ENCODE measurements around the gene RASA4.
"Not testable (repeated sequence)": the region's sequence is repeated elsewhere in the genome, so short reads cannot be mapped to it uniquely, and the experiment has no call there.

The RASA4 gene

DNA sequence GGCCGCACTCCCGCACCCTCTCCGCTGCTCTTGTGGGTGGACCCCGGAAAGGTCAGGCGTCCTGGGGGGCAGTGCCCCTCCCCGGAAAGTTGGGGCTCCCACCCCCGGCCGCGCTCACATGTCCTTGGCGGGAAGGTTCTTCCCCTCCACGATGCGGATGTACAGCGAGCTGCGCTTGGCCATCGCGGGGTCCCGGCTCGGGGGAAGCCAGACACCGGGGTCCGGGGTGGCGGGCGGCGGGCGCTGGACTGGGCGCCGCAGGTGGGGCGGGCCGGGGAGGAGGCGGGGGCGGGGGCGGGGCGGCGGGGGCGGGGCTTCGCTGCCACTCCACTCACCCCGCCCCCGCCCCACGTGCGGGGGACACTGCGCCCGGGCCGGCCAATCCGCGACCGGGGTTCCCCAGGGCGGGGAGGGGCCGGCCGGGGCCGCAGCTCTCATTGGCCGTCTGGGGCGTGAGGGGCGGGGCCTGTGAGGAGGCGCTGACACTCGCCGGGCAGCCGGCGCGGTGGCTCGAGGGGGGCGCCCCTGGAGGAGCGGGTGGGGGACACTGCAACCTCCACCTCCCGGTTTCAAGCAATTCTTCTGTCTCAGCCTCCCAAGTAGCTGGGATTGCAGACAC, at the start of gene RASA4:
Gene RASA4 (minus strand): TSS at position 250 of the 619 bp plus-strand sequence. CDS start 67 bp downstream, at position 183.
- DNase-seq (ENCODE audit: low read depth) = not testable (repeated sequence)

DNA sequence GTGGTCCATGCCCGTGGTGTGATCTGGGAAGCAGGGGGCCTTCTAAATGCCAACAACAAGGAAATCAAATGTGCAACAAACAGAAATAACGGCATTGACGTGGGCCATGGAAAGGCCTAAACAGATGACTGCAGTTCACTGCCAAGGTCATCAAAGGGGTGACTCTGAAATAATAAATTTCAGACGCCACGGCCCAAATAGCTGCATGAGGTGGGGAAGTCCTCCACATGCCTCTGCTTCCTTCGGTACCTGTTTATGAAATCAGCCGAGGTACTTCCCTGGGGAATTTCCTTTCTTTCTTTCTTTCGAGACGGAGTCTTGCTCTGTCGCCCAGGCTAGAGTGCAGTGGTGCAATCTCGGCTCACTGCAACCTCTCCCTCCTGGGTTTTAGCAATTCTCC, 48.2 kb upstream of the RASA4 start:
- DNase-seq (ENCODE audit: low read depth) = not testable (repeated sequence)

DNA sequence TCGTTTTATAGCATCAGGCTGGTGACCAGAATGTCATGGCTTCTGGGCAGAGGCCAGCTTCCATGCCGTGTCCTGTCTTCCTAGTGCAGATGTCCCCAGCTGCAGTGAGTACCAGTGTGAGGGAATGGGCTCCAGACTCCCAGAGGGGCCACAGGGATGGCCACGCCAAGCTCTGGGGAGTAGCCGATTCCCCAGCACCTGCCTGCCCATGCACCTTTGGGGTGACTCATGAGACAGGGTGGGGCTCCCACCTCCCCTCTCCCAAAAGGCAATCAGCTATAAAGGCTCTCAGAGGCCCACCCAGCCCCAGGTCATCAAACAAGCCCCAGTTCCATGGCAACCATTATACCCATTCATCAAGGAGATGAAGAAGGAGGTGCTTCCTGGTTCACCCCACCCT, 33.4 kb upstream of the RASA4 start, which contains the start of gene SPDYE2B:
Gene SPDYE2B (plus strand): TSS at position 396 of the 400 bp plus-strand sequence. CDS start 2,030 bp downstream, outside the sequence.
- not testable (repeated sequence) for DNase-seq (ENCODE audit: low read depth)

DNA sequence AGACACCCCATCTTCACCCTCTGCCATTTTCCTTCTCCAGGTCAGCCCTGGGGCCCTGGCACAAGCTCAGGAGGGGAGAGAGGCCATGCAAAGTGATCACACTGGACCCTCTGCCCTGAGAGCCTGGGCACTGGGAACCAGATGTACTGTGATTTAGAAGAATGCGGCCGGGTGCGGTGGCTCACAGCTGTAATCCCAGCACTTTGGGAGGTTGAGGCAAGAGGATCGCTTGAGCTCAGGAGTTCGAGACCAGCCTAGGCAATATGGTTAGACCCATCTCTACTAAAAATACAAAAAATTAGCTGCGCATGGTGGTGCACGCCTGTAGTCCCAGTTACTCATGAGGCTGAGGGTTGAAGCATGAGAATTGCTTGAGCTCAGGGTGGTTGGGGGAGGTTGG, 31.3 kb upstream of the RASA4 start:
- DNase-seq (ENCODE audit: low read depth) = not testable (repeated sequence)

DNA sequence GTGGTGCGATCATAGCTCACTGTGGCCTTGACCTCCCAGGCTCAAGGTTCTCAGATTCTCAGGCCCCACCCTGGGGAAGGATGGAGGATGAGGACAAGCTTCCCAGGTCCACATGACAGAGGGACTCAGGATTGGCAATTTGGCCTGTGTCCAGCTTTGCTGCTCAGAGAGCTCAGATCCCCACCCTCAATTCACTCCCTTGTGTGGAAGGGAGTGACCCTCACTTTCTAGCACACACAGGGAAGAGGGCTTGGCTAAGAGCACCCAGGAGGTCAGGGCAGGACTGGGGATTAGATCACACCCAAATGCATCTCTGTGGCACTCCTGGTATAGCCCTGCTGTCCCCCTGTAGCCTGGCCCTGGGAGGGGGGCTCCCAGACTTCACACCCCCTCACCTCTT, 26.8 kb upstream of the RASA4 start:
- not testable (repeated sequence) for DNase-seq (ENCODE audit: low read depth)

DNA sequence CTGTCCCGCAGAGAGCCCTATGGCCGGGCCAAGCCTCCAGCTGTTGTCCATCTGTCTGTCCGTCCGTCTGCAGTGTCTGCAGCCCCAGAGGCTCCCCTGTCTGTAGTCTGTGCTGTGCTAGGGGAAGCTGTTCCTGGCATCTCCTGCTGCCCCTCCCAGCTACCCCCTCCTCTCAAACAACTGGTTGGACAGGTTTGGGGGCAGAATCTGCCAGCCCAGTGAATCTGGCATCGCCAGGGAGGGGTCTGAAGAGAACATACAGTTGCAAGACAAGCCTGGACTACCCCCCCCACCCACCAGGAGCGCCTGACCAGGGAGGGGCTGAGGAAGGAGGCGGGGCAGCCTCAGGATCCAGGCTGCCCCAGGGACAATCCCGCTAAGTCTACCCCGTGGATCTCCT, 26.1 kb upstream of the RASA4 start, which contains the start of gene UPK3BL1:
Gene UPK3BL1 (minus strand): TSS at position 101 of the 400 bp plus-strand sequence. CDS start 50 bp downstream, at position 51.
- not testable (repeated sequence) for DNase-seq (ENCODE audit: low read depth)

DNA sequence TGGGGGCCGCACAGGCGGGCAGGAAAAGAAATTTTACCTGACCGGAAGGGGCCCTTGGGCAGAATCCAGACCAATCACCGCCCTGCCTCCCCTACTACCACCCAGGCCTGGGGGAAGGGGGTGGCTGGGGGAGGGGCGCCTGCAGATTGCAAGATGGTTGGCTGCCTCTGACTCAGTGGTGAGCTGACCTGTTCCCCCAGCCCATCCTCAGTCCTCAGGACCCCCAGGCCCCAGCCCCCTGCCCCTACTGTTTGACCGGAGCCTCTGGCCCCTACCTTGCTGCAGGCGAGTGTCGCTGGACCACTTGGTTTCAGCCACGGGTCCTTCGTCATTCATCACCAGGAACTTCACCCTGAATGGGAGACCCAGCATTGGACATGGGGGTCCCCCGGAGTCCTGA, 22.3 kb upstream of the RASA4 start:
- not testable (repeated sequence) for DNase-seq (ENCODE audit: low read depth)

DNA sequence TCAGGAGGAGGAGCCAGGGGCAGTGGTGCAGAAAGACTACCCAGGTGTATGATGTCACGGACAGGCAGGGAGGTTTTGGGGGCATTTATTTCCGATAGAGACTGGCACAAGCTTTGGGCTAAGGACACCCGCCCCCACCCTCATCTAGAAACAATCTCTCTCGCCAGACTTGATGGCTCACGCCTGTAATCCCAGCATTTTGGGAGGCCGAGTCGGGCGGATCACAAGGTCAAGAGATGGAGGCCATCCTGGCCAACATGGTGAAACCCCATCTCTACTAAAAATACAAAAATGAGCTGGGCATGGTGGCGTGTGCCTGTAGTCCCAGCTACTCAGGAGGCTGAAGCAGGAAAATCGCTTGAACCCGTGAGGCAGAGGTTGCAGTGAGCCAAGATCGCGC, 20.4 kb upstream of the RASA4 start:
- DNase-seq (ENCODE audit: low read depth) = not testable (repeated sequence)

DNA sequence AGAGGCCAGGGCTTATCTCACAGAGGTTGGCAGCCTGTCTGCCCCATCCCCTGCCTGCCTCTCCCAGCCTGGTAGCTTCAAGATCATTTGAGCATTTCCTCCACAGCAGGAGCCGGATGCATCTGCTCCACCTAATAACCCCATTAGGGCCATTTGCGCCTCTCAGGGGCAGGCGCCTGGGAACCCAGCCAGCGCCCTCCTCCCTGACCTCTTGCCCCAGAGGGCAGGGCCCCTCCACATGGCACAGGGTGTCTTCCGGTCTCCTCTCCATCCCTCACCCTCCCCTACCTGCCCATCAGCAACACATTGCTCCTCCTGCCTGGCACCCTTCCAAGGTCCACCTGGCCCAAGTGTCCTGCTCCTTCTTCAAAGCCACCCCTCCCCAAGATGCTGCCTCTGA, 18.8 kb upstream of the RASA4 start:
- DNase-seq (ENCODE audit: low read depth) = not testable (repeated sequence)

DNA sequence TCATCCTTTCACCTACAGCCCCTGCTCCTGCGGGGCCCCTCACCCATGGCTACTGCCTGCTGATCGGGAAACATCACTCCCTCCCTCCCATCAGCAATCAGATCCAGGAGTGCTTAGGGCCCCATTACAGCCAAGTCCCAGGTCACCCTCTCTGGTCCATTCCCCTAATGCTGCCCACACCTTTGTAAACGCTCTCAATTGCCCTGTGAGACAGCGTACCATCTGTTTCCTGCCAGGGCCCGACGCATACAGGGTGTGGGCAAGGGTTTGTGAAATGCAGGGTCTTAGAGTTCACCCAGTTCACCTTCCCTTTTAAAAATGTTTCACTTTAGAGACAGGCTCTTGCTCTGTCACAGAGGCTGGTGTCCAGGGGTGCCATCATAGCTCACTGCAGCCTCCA, 17.7 kb upstream of the RASA4 start:
- DNase-seq (ENCODE audit: low read depth) = not testable (repeated sequence)

DNA sequence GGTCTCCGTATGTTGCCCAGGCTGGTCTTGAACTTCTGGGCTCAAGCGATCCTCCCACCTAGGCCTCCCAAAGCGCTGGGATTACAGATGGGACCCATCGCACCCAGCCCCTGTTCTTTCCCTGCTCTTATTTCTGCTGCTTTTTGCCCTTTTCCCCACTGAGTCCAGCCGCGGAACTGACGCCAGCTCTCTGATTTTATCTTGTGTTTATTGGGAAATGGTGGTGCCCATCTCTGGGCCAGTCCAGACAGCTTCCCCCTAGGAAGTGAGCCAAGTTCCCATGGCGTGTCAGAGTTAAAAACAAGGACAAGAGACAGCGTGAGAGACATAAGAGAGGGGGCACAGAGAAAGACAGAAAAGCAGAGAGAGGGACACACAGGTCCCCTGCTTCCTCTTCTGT, 14.1 kb upstream of the RASA4 start:
- DNase-seq (ENCODE audit: low read depth) = not testable (repeated sequence)

DNA sequence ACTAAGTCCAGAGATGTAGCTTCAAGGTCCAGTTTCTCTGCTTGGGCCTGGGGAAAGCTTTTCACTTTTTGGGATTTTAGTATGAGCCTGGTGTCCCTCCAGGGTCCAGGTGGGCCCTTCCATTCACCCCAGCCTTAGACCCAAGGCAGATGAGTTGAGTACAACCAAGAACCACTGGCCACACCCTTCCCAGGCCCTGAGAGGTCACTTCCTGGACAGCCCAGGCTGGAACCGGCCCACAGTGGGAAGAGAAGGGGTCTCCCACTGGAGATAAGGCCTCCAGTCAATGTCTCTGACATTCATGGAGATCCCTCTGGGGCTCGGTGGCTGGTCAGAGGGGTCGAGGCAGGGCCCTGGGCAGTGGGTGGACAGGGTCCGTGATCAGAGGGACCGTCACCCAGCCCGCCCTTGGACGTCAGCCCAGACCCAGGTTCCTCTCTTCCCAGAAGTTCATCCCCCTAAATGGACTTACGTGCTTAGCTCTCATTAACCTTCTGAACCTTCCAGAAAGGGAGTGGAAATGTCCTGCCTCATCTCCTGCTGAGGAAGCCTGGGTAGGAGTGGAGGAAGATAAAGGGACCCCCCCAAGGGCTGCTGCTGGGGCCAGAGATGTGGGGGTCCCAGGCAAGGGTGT, 10.8 kb upstream of the RASA4 start:
- not testable (repeated sequence) for DNase-seq (ENCODE audit: low read depth)

DNA sequence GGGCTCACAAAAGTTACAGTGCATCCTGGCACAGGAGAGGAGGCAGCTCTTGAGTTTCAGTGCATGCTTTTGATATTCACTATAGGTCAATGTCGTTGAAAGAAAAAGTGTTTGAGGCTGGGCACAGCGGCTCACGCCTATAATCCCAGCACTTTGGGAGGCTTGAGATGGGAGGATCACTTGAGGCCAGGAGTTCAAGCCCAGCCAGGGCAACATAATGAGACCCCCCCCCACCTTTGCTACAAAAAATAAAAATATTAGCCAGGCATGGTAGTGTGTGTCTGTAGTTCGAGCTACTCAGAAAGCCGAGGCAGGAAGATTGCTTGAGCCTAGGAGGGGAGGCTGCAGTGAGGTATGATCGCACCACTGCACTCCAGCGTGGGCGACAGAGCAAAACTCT, 1.6 kb upstream of the RASA4 start:
- DNase-seq (ENCODE audit: low read depth) = not testable (repeated sequence)

DNA sequence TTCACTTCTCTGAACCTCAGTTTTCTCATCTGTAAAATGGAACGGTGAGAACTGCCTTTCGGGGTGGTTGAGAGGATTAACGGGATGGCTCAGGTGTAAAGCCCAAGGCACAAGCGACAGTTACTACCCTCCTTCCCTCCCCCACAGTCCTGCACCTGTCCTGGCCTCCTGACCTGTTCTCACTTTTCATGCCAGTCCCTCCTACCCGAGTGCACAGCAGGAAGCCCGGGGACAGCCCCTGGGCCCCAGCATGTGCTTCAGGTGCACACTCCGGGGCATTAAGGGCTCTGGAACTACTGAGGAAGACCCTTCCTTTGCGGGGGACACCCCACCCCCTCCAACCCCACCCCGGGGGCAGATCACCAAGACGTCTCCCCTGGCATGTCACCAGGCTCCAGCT, 626 bp downstream of the RASA4 start:
- DNase-seq (ENCODE audit: low read depth) = not testable (repeated sequence)

DNA sequence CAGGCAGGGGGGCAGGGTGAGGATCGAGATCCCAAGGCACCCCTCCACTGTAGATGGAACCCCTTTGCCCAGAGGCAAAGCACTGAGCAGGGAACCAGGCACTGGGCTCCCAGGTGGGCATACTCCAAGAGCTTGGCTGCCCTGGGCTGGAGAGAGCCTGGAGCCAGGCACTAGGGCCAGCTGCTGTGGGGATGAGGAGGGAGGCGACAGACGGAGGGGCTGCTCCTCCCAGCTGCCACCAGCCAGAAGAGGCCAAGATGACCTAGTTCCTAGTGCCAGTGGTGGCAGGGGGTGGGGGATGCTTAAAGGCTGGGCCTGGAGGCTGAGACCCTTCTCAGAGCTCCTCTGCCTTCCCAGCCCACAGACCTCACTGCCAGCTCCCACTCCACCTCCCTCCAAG, 1.7 kb downstream of the RASA4 start:
- DNase-seq (ENCODE audit: low read depth) = not testable (repeated sequence)

DNA sequence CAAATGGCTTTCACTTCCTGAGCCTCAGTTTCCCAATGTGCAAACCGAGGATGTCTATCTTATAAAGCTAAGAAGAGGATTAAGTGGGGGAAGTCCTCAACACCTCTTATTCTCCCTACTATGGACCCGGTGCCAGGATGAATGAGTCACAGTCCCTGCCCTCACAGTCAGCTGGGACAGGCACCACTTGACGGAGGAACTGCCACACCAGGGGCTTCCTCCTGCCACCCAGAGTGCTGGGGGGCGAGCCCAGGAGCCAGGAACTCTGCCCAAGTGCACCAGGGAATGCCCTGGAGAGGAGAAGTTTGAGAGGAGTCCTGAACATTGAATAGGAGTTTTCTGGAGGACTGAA, 2.2 kb downstream of the RASA4 start:
- DNase-seq (ENCODE audit: low read depth) = not testable (repeated sequence)

DNA sequence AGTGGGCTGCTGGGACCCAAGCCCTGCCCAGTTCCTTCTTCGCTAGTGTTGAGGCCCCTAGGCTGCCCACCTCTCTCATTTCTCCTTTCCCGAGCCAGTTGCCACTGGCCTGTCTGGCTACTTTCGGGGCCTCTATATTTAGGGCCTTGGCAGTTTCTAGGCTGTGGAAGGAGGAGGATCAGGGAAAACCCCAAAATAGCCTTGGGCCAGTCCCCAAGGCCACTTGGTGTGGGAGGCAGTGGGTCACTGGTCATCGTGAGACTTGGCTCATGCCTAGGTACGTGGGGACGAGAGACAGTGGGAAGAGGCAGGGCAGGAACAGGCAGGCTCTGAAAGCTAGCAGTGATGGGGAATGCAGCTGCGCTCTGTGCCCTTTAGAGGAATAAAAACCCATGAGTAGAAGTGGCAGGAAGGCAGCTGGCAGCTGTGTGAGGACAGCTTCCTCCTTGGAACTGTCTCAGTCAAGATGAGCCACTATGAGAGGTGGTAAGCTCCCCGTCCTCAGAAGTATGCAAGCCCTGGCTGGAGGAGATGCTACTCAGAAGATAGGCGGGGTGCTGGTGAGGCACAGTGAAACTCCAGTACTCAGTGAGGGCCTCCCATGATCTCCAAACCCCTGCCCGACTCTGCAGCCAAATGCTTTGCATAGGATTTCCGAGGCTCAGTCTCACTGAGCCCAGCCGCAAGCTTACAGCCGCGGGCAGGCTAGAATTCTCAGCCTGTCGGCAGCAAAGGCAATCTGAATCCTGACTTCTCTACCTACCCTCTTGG, 2.8 kb downstream of the RASA4 start:
- not testable (repeated sequence) for DNase-seq (ENCODE audit: low read depth)

DNA sequence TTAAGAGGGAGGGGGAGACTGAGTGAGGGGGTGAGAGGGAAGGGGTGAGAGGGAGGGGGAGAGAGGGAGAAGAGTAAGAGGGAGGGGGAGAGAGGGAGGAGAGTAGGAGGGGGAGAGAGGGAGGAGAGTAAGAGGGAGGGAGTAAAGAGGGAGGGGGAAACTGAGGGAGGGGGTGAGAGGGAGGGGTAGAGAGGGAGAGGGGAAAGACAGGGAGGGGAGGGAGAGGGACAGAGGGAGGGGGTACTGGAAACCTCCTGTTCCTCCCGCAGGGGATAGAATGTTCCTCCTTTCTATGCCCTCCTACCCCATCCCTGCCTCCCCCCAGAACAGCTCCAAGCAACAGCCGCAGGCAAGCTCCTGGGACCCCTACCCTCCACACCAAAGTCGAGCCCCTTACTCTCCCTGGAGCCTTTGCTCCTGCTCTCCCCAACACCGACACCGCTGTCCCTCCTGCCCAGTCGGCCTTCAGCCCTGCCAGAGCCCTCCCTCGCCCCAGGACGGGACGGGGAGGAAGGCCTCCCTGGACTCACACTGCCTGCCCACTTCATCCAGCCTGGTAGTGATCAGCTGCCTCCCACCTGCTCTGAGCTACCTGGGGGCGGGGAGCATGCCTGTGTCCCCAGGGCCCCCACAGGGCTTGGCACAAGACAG, 4.8 kb downstream of the RASA4 start:
- not testable (repeated sequence) for DNase-seq (ENCODE audit: low read depth)

DNA sequence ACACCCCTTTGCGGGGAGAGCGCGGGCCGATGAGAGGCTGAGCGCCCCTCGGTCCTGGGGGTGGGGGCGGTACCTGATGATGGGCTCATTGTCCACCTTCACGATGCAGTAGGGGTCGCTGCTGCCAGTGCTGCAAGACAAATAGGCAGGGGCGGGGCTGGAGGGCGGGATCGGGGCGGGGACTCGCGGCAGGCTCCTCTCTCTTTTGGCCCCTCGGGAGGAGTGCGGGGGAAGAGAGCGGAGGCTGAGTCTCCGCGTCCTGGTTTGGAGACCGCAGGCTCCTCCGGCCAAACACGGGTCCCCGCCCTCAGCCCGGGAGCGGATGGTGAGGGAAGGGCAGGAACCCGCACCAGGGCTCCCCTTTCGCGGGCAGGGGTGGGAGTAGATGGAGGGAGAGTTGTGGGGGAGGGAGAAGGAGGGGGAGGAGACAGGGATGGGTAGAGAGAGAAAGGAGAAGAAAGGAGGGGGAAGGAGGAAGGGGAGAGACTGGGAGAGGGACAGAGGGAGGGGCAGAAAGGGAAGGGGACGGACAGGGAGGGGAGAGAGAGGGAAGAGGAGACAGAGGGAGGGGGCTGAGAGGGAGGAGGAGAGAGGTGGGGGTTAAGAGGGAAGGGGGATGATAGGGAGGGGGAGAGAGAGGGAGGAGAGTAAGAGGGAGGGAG, 5.4 kb downstream of the RASA4 start:
- DNase-seq (ENCODE audit: low read depth) = not testable (repeated sequence)

DNA sequence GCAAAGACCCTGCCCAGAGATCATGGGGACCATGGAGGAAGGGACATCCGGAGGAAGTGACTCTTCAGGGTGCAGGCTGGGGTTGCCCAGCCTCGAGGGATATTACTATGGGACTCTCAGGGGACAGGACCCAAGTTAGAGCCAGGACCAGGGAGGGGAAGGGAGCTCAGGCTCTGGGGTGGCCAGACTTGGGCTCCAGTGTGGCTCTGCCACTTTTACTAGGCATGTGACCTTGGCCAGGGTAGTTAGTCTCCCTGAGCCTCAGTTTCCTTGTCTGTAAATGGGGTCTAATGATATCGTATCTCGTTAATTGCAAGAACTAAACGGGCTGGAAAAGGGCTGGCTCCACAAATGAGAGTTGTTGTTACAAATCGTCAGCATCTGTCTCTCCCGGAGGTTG, 6.1 kb downstream of the RASA4 start:
- DNase-seq (ENCODE audit: low read depth) = not testable (repeated sequence)

DNA sequence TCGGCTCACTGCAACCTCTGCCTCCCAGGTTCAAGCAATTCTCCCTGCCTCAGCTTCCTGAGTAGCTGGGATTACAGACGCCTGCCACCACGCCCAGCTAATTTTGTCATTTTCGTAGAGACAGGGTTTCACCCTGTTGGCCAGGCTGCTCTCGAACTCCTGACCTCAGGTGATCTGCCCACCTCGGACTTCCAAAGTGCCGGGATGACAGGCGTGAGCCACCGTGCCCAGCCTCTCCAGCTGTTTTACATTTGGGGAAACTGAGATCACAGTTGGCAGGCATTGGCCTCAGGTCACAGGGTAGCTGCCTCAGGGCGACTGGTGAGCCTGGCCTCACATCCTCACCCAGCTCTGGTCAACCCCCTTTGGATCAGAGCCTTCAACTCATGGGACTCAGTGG, 6.8 kb downstream of the RASA4 start:
- not testable (repeated sequence) for DNase-seq (ENCODE audit: low read depth)

DNA sequence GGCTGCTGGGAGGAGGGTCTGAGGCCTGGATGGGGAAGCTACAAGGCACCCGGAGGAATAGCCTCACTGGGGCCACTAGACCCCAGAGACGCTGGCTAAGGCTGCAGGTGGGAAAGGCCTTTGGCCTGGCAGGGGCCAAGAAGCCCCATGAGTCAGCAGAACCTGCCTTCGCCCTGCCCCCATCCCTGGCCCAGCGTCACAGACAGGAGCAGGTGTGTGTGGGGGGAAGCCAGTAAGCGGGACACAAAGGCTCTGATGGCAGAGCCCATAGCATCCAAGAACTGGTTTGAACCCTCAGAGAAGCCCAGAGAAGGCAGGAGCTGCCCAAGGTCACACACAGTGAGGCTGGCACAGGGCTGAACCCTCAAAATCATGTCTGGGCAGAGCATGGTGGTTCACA, 9.7 kb downstream of the RASA4 start:
- not testable (repeated sequence) for DNase-seq (ENCODE audit: low read depth)
